OCI-LY1 (cell line): ENCODE results near the gene IRX2.

Experiments
- EZH2 ChIP-seq: fragments of 200-600 bp; sonication (generic), shearing (Covaris generic); IDR thresholded peaks from 2 replicates; pipeline ENCODE4 v1.8.0; 2017; ENCODE audit warnings: borderline replicate concordance, mixed run types, mild to moderate bottlenecking, antibody characterized with exemption, low read length, moderate library complexity, mixed read lengths
- TF ChIP-seq, protein P1 (sequence below): fragments of 200-600 bp; sonication (generic), shearing (Covaris generic); IDR thresholded peaks from 2 replicates; pipeline ENCODE4 v1.5.1; 2017; ENCODE audit warnings: mild to moderate bottlenecking, antibody characterized with exemption, low read length, moderate library complexity, mixed read lengths

DNA sequence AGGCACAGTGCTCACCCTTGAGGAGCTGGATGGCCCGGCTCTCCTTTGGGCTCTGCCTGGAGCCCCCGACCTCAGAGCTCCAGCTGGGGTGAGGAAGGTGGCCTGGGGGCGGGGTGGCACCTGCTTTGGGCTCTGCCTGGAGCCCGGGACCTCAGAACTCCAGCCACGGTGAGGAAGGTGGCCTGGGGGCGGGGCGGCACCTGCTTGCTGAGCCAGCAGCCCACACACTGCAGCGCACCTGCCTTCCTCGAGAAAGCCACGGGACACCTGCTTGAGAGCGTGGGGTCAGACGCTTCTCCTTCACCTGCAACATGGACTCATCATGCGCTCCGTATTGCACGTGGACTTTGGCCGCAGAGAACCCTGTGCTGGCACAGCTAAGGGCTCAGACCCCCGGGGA is 51.8 kb downstream of the IRX2 start:
- TF ChIP-seq, protein P1, sequence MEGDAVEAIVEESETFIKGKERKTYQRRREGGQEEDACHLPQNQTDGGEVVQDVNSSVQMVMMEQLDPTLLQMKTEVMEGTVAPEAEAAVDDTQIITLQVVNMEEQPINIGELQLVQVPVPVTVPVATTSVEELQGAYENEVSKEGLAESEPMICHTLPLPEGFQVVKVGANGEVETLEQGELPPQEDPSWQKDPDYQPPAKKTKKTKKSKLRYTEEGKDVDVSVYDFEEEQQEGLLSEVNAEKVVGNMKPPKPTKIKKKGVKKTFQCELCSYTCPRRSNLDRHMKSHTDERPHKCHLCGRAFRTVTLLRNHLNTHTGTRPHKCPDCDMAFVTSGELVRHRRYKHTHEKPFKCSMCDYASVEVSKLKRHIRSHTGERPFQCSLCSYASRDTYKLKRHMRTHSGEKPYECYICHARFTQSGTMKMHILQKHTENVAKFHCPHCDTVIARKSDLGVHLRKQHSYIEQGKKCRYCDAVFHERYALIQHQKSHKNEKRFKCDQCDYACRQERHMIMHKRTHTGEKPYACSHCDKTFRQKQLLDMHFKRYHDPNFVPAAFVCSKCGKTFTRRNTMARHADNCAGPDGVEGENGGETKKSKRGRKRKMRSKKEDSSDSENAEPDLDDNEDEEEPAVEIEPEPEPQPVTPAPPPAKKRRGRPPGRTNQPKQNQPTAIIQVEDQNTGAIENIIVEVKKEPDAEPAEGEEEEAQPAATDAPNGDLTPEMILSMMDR = no peak
- no peak for TF ChIP-seq EZH2
